Mesothelial cell of epicardium (in vitro differentiated cells): Measurements from ENCODE around the gene OR51E2. TPM values are rescaled to one million over a fixed set of nuclear protein-coding genes. Genes with fewer than 3 reads are reported as not detected.

ENCODE experiments used
- DNase-seq, 2 experiments: peaks; one replicate each; pipeline ENCODE4 v3.0.0; 2021; ENCODE audit warnings: low spot score in 2 of 2; ENCODE audit not compliant: unreplicated experiment in 2 of 2
- H3K27ac Mint-ChIP-seq: 2 replicates; pipeline ENCODE4 v1.8.0; 2021; ENCODE audit warnings: mixed read lengths
- H3K27me3 Mint-ChIP-seq: 2 replicates; pipeline ENCODE4 v1.8.0; 2021; ENCODE audit warnings: low read depth, mixed read lengths
- H3K36me3 Mint-ChIP-seq: 2 replicates; pipeline ENCODE4 v1.8.0; 2021; ENCODE audit warnings: mixed read lengths
- H3K4me1 Mint-ChIP-seq: 2 replicates; pipeline ENCODE4 v1.8.0; 2021; ENCODE audit warnings: mixed read lengths
- H3K4me3 Mint-ChIP-seq: 2 replicates; pipeline ENCODE4 v1.8.0; 2021; ENCODE audit warnings: mild to moderate bottlenecking, moderate library complexity, mixed read lengths
- H3K9me3 Mint-ChIP-seq: 2 replicates; pipeline ENCODE4 v1.8.0; 2021; ENCODE audit warnings: mixed read lengths
- CTCF ChIP-seq: fragments of 200-600 bp; sonication (generic); IDR thresholded peaks from one replicate; pipeline ENCODE4 v1.5.0; 2021; ENCODE audit warnings: antibody characterized with exemption; ENCODE audit not compliant: unreplicated experiment
- total RNA-seq: library from RNA; stranded (reverse); gene quantifications from 3 replicates; pipeline ENCODE4 v1.2.1, GENCODE V29; 2021

Gene OR51E2
- total RNA-seq, 1 donor from 2014 or later: 0.11 TPM

- H3K27me3 Mint-ChIP-seq: no peaks in the 10 kb centered on the region
- H3K36me3 Mint-ChIP-seq: no peaks in the 10 kb centered on the region
- TF ChIP-seq CTCF: no peak
- H3K9me3 Mint-ChIP-seq: peaks cover 5% of the 10 kb centered on the region
- H3K27ac Mint-ChIP-seq: no peak within 1 kb of the TSS
- H3K4me1 Mint-ChIP-seq: peaks cover 18% of the 10 kb centered on the region
- no peak within 1 kb of the TSS for H3K4me3 Mint-ChIP-seq
- DNase-seq: no peak
Measured at GRCh38 chr11:4643682-4644081, 54.0 kb downstream of the OR51E2 start, which contains the start of gene OR51E1. OR51E1 (plus strand) TSS chr11:4643982; CDS start chr11:4652527, 8,545 bp downstream.

- H3K9me3 Mint-ChIP-seq: peaks cover 5% of the 10 kb centered on the region
- TF ChIP-seq CTCF: no peak
- no peak overlapping the region for H3K4me3 Mint-ChIP-seq
- H3K27ac Mint-ChIP-seq: no peak overlapping the region
- no peaks in the 10 kb centered on the region for H3K36me3 Mint-ChIP-seq
- H3K27me3 Mint-ChIP-seq: no peaks in the 10 kb centered on the region
- no peak for DNase-seq
- peaks cover 18% of the 10 kb centered on the region for H3K4me1 Mint-ChIP-seq
Measured at GRCh38 chr11:4643076-4643475, 54.6 kb downstream of the OR51E2 start.

- no peak overlapping the region for H3K4me3 Mint-ChIP-seq
- DNase-seq: no peak
- peak overlapping the region; percentile 27 for H3K27ac Mint-ChIP-seq
- H3K36me3 Mint-ChIP-seq: no peaks in the 10 kb centered on the region
- TF ChIP-seq CTCF: no peak
- H3K9me3 Mint-ChIP-seq: peaks cover 5% of the 10 kb centered on the region
- no peaks in the 10 kb centered on the region for H3K27me3 Mint-ChIP-seq
- H3K4me1 Mint-ChIP-seq: peaks cover 18% of the 10 kb centered on the region
Measured at GRCh38 chr11:4642043-4642442, 55.6 kb downstream of the OR51E2 start.

- no peak for DNase-seq
- Mint-ChIP-seq H3K4me1 (peaks cover 18% of the 10 kb centered on the region), H3K27ac (peak overlapping the region; percentile 27), H3K4me3 (no peak overlapping the region), H3K36me3 (no peaks in the 10 kb centered on the region), H3K9me3 (peaks cover 5% of the 10 kb centered on the region), H3K27me3 (no peaks in the 10 kb centered on the region)
- TF ChIP-seq CTCF: no peak
Measured at GRCh38 chr11:4641501-4641900, 56.2 kb downstream of the OR51E2 start.

GRCh38 chr11:4639931-4640330 lies 57.7 kb downstream of the OR51E2 start:
- TF ChIP-seq CTCF: no peak
- no peak for DNase-seq
- no peak overlapping the region for H3K4me3 Mint-ChIP-seq
- peaks cover 18% of the 10 kb centered on the region for H3K4me1 Mint-ChIP-seq
- H3K9me3 Mint-ChIP-seq: peaks cover 5% of the 10 kb centered on the region
- no peaks in the 10 kb centered on the region for H3K27me3 Mint-ChIP-seq
- no peaks in the 10 kb centered on the region for H3K36me3 Mint-ChIP-seq
- no peak overlapping the region for H3K27ac Mint-ChIP-seq

- no peak for DNase-seq
- Mint-ChIP-seq H3K36me3 (no peaks in the 10 kb centered on the region), H3K4me3 (no peak overlapping the region), H3K4me1 (peaks cover 14% of the 10 kb centered on the region), H3K9me3 (peaks cover 5% of the 10 kb centered on the region), H3K27ac (no peak overlapping the region), H3K27me3 (peaks cover 5% of the 10 kb centered on the region)
- TF ChIP-seq CTCF: no peak
Measured at GRCh38 chr11:4637662-4638047, 60.0 kb downstream of the OR51E2 start.
